Lung (tissue), 12 donors: Measurements from ENCODE around the gene KRTAP12-2. TPM values are rescaled to one million over a fixed set of nuclear protein-coding genes. Genes with fewer than 3 reads are reported as not detected.

ENCODE experiments used
- ATAC-seq: fragments of 200-7000 bp; cut with Tn5 transposase; one replicate; pipeline ENCODE4 v1.9.1; 2020; ENCODE audit warnings: moderate number of reproducible peaks; ENCODE audit not compliant: insufficient read depth, low FRiP score
- DNase-seq, 3 donors: peaks; one replicate each; pipeline ENCODE4 v3.0.0-alpha.2; 2013 to 2017
- H3K27ac ChIP-seq, 2 donors: one replicate each; pipeline ENCODE4 v1.5.1; 2013; ENCODE audit warnings: mild to moderate bottlenecking in 2 of 2, moderate library complexity in 2 of 2, control low read depth in 1 of 2, inconsistent platforms in 1 of 2, low read depth in 1 of 2, low read length in 1 of 2
- H3K27me3 ChIP-seq, 3 donors: one replicate each; pipeline ENCODE4 v1.5.1; 2013; ENCODE audit warnings: low read length in 2 of 3; ENCODE audit not compliant: control insufficient read depth in 3 of 3, insufficient read depth in 3 of 3
- H3K36me3 ChIP-seq, 4 donors: one replicate each; pipeline ENCODE4 v1.5.1; 2013; ENCODE audit warnings: low read length in 4 of 4, mild to moderate bottlenecking in 1 of 4, moderate library complexity in 1 of 4; ENCODE audit not compliant: control insufficient read depth in 4 of 4, insufficient read depth in 4 of 4
- H3K4me1 ChIP-seq, 5 donors: one replicate each; pipeline ENCODE4 v1.5.1; 2013; ENCODE audit warnings: low read length in 5 of 5, mild to moderate bottlenecking in 2 of 5, moderate library complexity in 1 of 5; ENCODE audit not compliant: control insufficient read depth in 5 of 5, insufficient read depth in 5 of 5
- H3K4me3 ChIP-seq: one replicate; pipeline ENCODE4 v1.5.1; 2013; ENCODE audit warnings: mild to moderate bottlenecking, control low read depth, moderate library complexity
- H3K9ac ChIP-seq, 2 donors: one replicate each; pipeline ENCODE4 v1.5.1; 2013; ENCODE audit warnings: low read length in 2 of 2, control low read depth in 1 of 2; ENCODE audit not compliant: insufficient read depth in 1 of 2
- H3K9me3 ChIP-seq, 4 donors: one replicate each; pipeline ENCODE4 v1.5.1; 2013; ENCODE audit warnings: low read length in 3 of 4, mild to moderate bottlenecking in 1 of 4, moderate library complexity in 1 of 4; ENCODE audit not compliant: control insufficient read depth in 4 of 4, insufficient read depth in 3 of 4
- WGBS, 2 donors: extraction: QIAGEN DNeasy Blood & Tissue Kit; methylation state at CpG; one replicate each; pipeline ENCODE4 v1.1.7; 2013; 5-methylcytosine and 5-hydroxymethylcytosine counted together
- polyA plus RNA-seq, 2 donors: library from polyadenylated mRNA; stranded (reverse); fragments of 200-250 nt; gene quantifications; one replicate each; pipeline ENCODE4 v1.2.1, GENCODE V29; 2013
- total RNA-seq, 2 donors: library from RNA; depleted of rRNA in 1 of 2; stranded (reverse); fragments of >200 nt in 1 of 2; gene quantifications; one replicate each; pipeline ENCODE4 v1.2.1, GENCODE V29; 2014 to 2021
- TF ChIP-seq, protein P1 (sequence below): IDR thresholded peaks from 2 replicates; pipeline ENCODE4 v1.5.1; 2012; ENCODE audit warnings: mild to moderate bottlenecking; ENCODE audit errors: control extremely low read depth, extremely low read depth
- donor health status: control.
- donor health status: control.
- donor health status: Bipolar disorder and iron deficiency.
- donor health status: healthy.
- donor health status: DM: yes; HTN: yes; CAD: no.

KRTAP12-2 gene
- total and polyA plus RNA-seq, 4 donors = not detected

DNA sequence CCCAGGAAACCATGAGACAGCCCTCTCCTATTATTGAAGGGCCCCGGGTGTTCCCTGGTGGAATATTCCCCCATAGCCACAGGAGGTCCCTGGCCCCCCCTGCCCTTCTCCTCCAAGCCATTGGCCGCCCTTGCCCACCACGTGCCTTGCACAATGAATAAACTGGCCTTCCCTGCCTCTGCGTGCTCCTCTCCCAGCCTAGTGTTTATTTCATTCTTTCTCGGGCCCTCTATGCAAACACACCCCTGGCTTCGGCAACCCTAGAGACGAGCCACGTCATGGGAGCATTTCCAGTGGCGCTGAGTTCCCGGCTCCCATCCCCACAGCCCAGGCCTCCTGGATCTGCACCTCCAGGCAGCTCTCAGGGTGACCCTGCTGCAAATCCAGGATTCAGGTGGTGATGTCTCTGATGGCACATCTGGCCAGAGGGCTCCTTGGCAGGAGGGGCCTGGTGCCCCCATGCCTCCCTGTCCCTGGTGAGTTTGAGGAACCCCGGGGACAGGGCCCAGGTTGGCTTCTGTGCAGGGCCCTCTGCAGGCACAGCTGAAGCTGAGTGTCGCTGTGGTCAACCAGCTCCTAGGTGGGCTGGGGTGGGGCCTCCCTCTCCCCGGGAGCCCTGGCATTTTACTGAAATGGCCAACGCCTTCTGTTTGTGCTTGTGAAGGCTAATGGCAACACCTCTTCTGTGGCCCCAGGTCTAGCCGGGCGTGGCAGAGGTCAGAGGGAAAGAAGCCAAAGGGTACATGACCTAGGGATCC lies 36.4 kb upstream of the KRTAP12-2 start:
- DNase-seq = no peak
- Histone ChIP-seq H3K4me3 (no peak overlapping the region), H3K9ac (no peak overlapping the region), H3K4me1 (peaks cover 0 to 4% (median 0%) of the 10 kb centered on the region in 5 donors), H3K27ac (no peak overlapping the region), H3K9me3 (peaks cover 0 to 11% (median 0%) of the 10 kb centered on the region in 4 donors), H3K27me3 (peaks cover 21 to 63% (median 28%) of the 10 kb centered on the region in 3 donors), H3K36me3 (no peaks in the 10 kb centered on the region)
- ATAC-seq = no peak
- TF ChIP-seq, protein P1, sequence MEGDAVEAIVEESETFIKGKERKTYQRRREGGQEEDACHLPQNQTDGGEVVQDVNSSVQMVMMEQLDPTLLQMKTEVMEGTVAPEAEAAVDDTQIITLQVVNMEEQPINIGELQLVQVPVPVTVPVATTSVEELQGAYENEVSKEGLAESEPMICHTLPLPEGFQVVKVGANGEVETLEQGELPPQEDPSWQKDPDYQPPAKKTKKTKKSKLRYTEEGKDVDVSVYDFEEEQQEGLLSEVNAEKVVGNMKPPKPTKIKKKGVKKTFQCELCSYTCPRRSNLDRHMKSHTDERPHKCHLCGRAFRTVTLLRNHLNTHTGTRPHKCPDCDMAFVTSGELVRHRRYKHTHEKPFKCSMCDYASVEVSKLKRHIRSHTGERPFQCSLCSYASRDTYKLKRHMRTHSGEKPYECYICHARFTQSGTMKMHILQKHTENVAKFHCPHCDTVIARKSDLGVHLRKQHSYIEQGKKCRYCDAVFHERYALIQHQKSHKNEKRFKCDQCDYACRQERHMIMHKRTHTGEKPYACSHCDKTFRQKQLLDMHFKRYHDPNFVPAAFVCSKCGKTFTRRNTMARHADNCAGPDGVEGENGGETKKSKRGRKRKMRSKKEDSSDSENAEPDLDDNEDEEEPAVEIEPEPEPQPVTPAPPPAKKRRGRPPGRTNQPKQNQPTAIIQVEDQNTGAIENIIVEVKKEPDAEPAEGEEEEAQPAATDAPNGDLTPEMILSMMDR = no peak
- 51% methylated on average over 16 of the region's 16 CpGs for WGBS, 2 donors

DNA sequence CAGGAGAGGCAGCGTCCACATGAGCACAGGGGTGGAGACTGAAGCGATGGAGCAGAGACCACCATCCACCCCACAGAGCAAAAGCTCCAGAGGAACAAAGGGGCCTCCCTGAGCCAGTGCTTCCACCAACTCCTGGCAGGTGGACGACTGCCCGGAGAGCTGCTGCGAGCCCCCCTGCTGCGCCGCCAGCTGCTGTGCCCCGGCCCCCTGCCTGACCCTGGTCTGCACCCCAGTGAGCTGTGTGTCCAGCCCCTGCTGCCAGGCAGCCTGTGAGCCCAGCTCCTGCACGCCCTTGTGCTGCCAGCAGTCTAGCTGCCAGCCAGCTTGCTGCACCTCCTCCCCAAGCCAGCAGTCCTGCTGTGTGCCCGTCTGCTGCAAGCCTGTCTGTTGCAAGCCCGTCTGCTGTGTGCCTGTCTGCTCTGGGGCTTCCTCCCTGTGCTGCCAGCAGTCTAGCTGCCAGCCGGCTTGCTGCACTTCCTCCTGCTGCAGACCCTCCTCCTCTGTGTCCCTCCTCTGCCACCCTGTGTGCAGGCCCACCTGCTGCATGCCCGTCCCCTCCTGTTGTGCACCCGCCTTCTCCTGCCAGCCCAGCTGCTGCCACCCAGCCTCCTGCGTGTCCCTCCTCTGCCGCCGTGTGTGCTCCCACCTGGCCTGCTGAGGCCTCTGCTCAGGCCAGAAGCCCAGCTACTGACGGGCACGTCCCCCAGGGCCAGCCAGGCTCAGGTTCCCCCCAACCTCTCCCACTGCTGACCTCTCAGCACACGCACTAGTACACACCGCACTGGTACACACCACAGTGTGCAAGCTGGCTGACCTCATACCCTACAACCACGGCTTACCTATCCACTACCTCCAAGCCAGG lies 35.6 kb upstream of the KRTAP12-2 start:
- no peak for ATAC-seq
- Histone ChIP-seq H3K4me3 (no peak overlapping the region), H3K9ac (no peak overlapping the region), H3K9me3 (peaks cover 0 to 15% (median 0%) of the 10 kb centered on the region in 4 donors), H3K27me3 (peaks cover 18 to 61% (median 24%) of the 10 kb centered on the region in 3 donors), H3K36me3 (no peaks in the 10 kb centered on the region), H3K27ac (no peak overlapping the region), H3K4me1 (peaks cover 0 to 4% (median 0%) of the 10 kb centered on the region in 5 donors)
- DNase-seq = no peak
- TF ChIP-seq, protein P1 = no peak
- WGBS, 2 donors = 77 to 78% methylated on average over 21 to 22 of the region's 22 CpGs

- H3K36me3 ChIP-seq = no peaks in the 10 kb centered on the region
- H3K9me3 ChIP-seq = peaks cover 0 to 15% (median 0%) of the 10 kb centered on the region in 4 donors
- H3K4me1 ChIP-seq = peaks cover 0 to 4% (median 0%) of the 10 kb centered on the region in 5 donors
- H3K27ac ChIP-seq = no peak overlapping the region
- ATAC-seq = no peak
- TF ChIP-seq, protein P1 = no peak
- no peak for DNase-seq
- H3K4me3 ChIP-seq = no peak overlapping the region
- no peak overlapping the region for H3K9ac ChIP-seq
- H3K27me3 ChIP-seq = peaks cover 11 to 54% (median 21%) of the 10 kb centered on the region in 3 donors
- 39 to 52% methylated on average over 12 of the region's 12 CpGs for WGBS, 2 donors
These were observed 34.8 kb upstream of the KRTAP12-2 start for GRCh38 chr21:44701541-44701940.
